IMR-90 (cell line): Measurements from ENCODE around the gene NR2C2. TPM values are rescaled to one million over a fixed set of nuclear protein-coding genes. Genes with fewer than 3 reads are reported as not detected.

ENCODE experiments used
- ATAC-seq: fragments of 200-7000 bp; cut with Tn5 transposase; 2 replicates; pipeline ENCODE4 v1.9.1; 2020; ENCODE audit warnings: low read depth, mild to moderate bottlenecking, moderate library complexity
- BruUV-seq: library from RNA; stranded (reverse); fragments of 400-500 nt; replicated peaks from 2 replicates; lab custom pipeline; 2021; lab: Mats Ljungman, UMichigan
- CTCF ChIA-PET: fragments of 300-600 bp; formaldehyde crosslinking; extraction: SDS; loops from one replicate; lab custom pipeline; 2021; ENCODE audit warnings: antibody characterized with exemption; lab: Yijun Ruan, JAX
- POLR2A ChIA-PET: fragments of 300-600 bp; sonication (Branson Sonifier 250); formaldehyde crosslinking; loops from one replicate; lab custom pipeline; 2022; ENCODE audit warnings: antibody characterized with exemption; ENCODE audit not compliant: unreplicated experiment; lab: Charles Lee
- DNase-seq: peaks from one replicate; pipeline ENCODE4 v3.0.0; 2013
- H2AFZ ChIP-seq: replicated peaks from 2 replicates; pipeline ENCODE3; 2013; ENCODE audit warnings: low read length, mild to moderate bottlenecking; ENCODE audit not compliant: poor library complexity
- H2AK5ac ChIP-seq: 2 replicates; pipeline ENCODE4 v1.6.1; 2013; ENCODE audit warnings: low read depth, low read length, inconsistent platforms
- H2AK9ac ChIP-seq: replicated peaks from 2 replicates; pipeline ENCODE3; 2013; ENCODE audit warnings: mild to moderate bottlenecking, low read depth, low read length, moderate library complexity; ENCODE audit not compliant: poor library complexity
- H2BK120ac ChIP-seq: 2 replicates; pipeline ENCODE4 v1.6.1; 2013; ENCODE audit warnings: low read depth, low read length, inconsistent platforms
- H2BK15ac ChIP-seq: 3 replicates; pipeline ENCODE4 v1.6.1; 2013; ENCODE audit warnings: low read depth, low read length, inconsistent platforms
- H2BK20ac ChIP-seq: 2 replicates; pipeline ENCODE4 v1.6.1; 2013; ENCODE audit warnings: low read depth, mild to moderate bottlenecking, inconsistent platforms, low read length, moderate library complexity
- H2BK5ac ChIP-seq: 2 replicates; pipeline ENCODE4 v1.6.1; 2013; ENCODE audit warnings: mild to moderate bottlenecking, low read depth, low read length, inconsistent platforms; ENCODE audit not compliant: poor library complexity, severe bottlenecking
- H3K14ac ChIP-seq: replicated peaks from 2 replicates; pipeline ENCODE4 v1.6.1; 2013; ENCODE audit warnings: low read depth, low read length, inconsistent platforms
- H3K18ac ChIP-seq: 2 replicates; pipeline ENCODE4 v1.6.1; 2013; ENCODE audit warnings: low read depth, low read length, control low read depth
- H3K23ac ChIP-seq: 2 replicates; pipeline ENCODE4 v1.6.1; 2013; ENCODE audit warnings: low read depth, low read length, inconsistent platforms
- H3K27ac ChIP-seq: 2 replicates; pipeline ENCODE4 v1.5.1; 2013; ENCODE audit warnings: mild to moderate bottlenecking, control low read depth, low read length; ENCODE audit not compliant: insufficient read depth
- H3K27me3 ChIP-seq: 2 replicates; pipeline ENCODE4 v1.6.1; 2013; ENCODE audit warnings: low read length; ENCODE audit not compliant: control insufficient read depth, insufficient read depth
- H3K36me3 ChIP-seq: 2 replicates; pipeline ENCODE4 v1.6.1; 2013; ENCODE audit warnings: low read length, mixed read lengths; ENCODE audit not compliant: control insufficient read depth, insufficient read depth
- H3K4ac ChIP-seq: 2 replicates; pipeline ENCODE4 v1.6.1; 2013; ENCODE audit warnings: low read depth, low read length, inconsistent platforms
- H3K4me1 ChIP-seq: 2 replicates; pipeline ENCODE4 v1.6.1; 2013; ENCODE audit warnings: low read length, mixed read lengths; ENCODE audit not compliant: control insufficient read depth, insufficient read depth
- H3K4me2 ChIP-seq: 2 replicates; pipeline ENCODE4 v1.6.1; 2013; ENCODE audit warnings: low read depth, mild to moderate bottlenecking, control low read depth, low read length, moderate library complexity
- H3K4me3 ChIP-seq: 2 replicates; pipeline ENCODE4 v1.5.1; 2013; ENCODE audit warnings: low read depth, mild to moderate bottlenecking, control low read depth, low read length, moderate library complexity; ENCODE audit not compliant: insufficient read depth
- H3K56ac ChIP-seq: 2 replicates; pipeline ENCODE4 v1.6.1; 2013; ENCODE audit warnings: low read length, inconsistent platforms; ENCODE audit not compliant: insufficient read depth; ENCODE audit errors: extremely low read depth
- H3K79me1 ChIP-seq, 2 experiments: 2 replicates each; pipeline ENCODE4 v1.6.1; 2013; ENCODE audit warnings: low read length in 2 of 2, inconsistent platforms in 1 of 2, low read depth in 1 of 2
- H3K9ac ChIP-seq: 2 replicates; pipeline ENCODE4 v1.6.1; 2013; ENCODE audit warnings: low read depth, low read length, control low read depth
- H3K9me1 ChIP-seq: 2 replicates; pipeline ENCODE4 v1.6.1; 2013; ENCODE audit warnings: low read length, inconsistent platforms; ENCODE audit not compliant: insufficient read depth
- H3K9me3 ChIP-seq: 2 replicates; pipeline ENCODE4 v1.6.1; 2013; ENCODE audit warnings: low read length; ENCODE audit not compliant: control insufficient read depth, insufficient read depth
- H4K20me1 ChIP-seq: 2 replicates; pipeline ENCODE4 v1.6.1; 2013; ENCODE audit warnings: low read length, inconsistent platforms; ENCODE audit not compliant: insufficient read depth
- H4K5ac ChIP-seq: 2 replicates; pipeline ENCODE4 v1.6.1; 2013; ENCODE audit warnings: mild to moderate bottlenecking, low read depth, low read length, control low read depth
- H4K8ac ChIP-seq, 2 experiments: 2 replicates each; pipeline ENCODE4 v1.6.1; 2013; ENCODE audit warnings: low read depth in 2 of 2, low read length in 2 of 2, control low read depth in 1 of 2, inconsistent platforms in 1 of 2
- H4K91ac ChIP-seq: 2 replicates; pipeline ENCODE4 v1.6.1; 2013; ENCODE audit warnings: low read depth, low read length, inconsistent platforms; ENCODE audit not compliant: insufficient read depth
- CHD1 ChIP-seq: IDR thresholded peaks from 2 replicates; pipeline ENCODE4 v1.6.1; 2012; ENCODE audit warnings: low read depth, low read length, improper control_type of control experiment
- POLR2A ChIP-seq: IDR thresholded peaks from 2 replicates; pipeline ENCODE4 v1.6.1; 2012; ENCODE audit warnings: mild to moderate bottlenecking, low read depth, low read length
- RAD21 ChIP-seq: IDR thresholded peaks from 2 replicates; pipeline ENCODE4 v1.6.1; 2012; ENCODE audit warnings: low read length, improper control_type of control experiment
- RCOR1 ChIP-seq: IDR thresholded peaks from 2 replicates; pipeline ENCODE4 v1.6.1; 2012; ENCODE audit warnings: mild to moderate bottlenecking, low read length, improper control_type of control experiment; ENCODE audit not compliant: insufficient replicate concordance
- RFX5 ChIP-seq: IDR thresholded peaks from 2 replicates; pipeline ENCODE4 v1.8.0; 2012; ENCODE audit warnings: low read depth, mild to moderate bottlenecking, low read length, moderate library complexity
- whole genome bisulfite sequencing, 2 experiments: methylation state at CpG; one replicate each; pipeline versions ENCODE4 v1.1.5 to v1.1.7; 2013; ENCODE audit warnings: missing lambda C conversion rate in 2 of 2; ENCODE audit not compliant: insufficient read length in 1 of 2; ENCODE audit errors: extremely low coverage in 2 of 2; 5-methylcytosine and 5-hydroxymethylcytosine counted together
- dilution Hi-C: fragments of 300-500 bp; cut with HindIII; formaldehyde crosslinking; loops from one replicate; pipeline ENCODE4 v1.14.3; 2018; ENCODE audit warnings: low sequenced_read_pairs; ENCODE audit not compliant: unreplicated experiment
- in situ Hi-C: fragments of 300-500 bp; cut with MboI; formaldehyde crosslinking; loops from 3 replicates; pipeline ENCODE4 v1.14.3; 2019; ENCODE audit warnings: low sequenced_read_pairs, inconsistent platforms, mixed read lengths
- intact Hi-C: fragments of 100-400 bp; cut with micrococcal nuclease; formaldehyde crosslinking; loops from 2 replicates; pipeline ENCODE4 v1.10.0; 2022
- polyA plus RNA-seq, 3 experiments: library from polyadenylated mRNA; depleted of rRNA; stranded (reverse); fragments of >200 nt; gene quantifications; 2 replicates each; pipeline ENCODE4 v1.2.3, GENCODE V29; 2012; ENCODE audit warnings: low replicate concordance in 1 of 3
- total RNA-seq: library from RNA; depleted of rRNA; stranded (reverse); fragments of >200 nt; gene quantifications from 2 replicates; pipeline ENCODE4 v1.2.3, GENCODE V29; 2012
- TF ChIP-seq, protein P1 (sequence below): fragments of 150-350 bp; IDR thresholded peaks from 2 replicates; pipeline ENCODE4 v1.6.1; 2017; ENCODE audit warnings: mild to moderate bottlenecking, antibody characterized with exemption, low read length, low read depth

The NR2C2 gene
- total and polyA plus RNA-seq, 2 of the 4 experiments (the other 2 are of a cell fraction) = 10.4 to 13.8 TPM

DNA sequence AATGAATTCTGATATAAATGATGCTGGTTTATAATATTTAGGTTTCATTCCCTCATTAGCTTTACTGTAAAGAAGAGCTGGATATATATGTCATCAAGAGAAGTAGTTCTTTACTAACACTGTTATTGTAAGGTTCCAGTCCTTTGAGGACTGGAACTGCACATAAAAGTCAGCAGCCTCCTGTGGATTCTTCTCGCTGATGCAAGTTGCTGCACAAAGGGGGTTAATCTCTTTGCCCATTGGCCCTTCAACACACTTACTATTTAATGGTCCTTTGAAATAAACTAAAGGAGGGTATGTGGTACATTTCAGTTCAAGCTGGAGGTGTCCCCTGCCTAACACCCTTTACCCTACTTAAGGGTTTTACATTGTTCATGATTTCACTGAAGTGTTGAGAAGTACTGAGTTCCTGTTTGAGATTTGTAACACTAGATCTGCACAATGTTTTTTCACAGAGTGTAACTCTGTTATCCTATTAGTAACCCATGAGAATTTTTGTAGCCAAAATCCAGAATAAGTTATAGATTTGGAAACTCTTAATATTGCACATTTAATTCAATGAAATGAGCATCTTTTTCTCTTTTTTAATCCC lies 43.9 kb downstream of the NR2C2 start:
- H2AK5ac ChIP-seq = no peak overlapping the region
- peaks cover 33% of the 10 kb centered on the region for H4K20me1 ChIP-seq
- no peak overlapping the region for H3K4me2 ChIP-seq
- no peaks in the 10 kb centered on the region for H3K27me3 ChIP-seq
- no peak overlapping the region for H3K4me3 ChIP-seq
- dilution Hi-C loops (no loop called here), intact Hi-C loops (loop anchor here (5.0 kb wide), 1 partner anchor 34 kb away; no protein-coding TSS in a partner anchor), in situ Hi-C loops (no loop called here)
- TF ChIP-seq RFX5 (no peak), RCOR1 (no peak), RAD21 (no peak), POLR2A (no peak), CHD1 (no peak)
- TF ChIP-seq, protein P1, sequence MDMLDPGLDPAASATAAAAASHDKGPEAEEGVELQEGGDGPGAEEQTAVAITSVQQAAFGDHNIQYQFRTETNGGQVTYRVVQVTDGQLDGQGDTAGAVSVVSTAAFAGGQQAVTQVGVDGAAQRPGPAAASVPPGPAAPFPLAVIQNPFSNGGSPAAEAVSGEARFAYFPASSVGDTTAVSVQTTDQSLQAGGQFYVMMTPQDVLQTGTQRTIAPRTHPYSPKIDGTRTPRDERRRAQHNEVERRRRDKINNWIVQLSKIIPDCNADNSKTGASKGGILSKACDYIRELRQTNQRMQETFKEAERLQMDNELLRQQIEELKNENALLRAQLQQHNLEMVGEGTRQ = no peak
- H3K9me3 ChIP-seq = no peaks in the 10 kb centered on the region
- no peak overlapping the region for H3K9ac ChIP-seq
- ATAC-seq (no peak), DNase-seq (no peak)
- H4K8ac ChIP-seq = no peak overlapping the region
- H3K79me1 ChIP-seq = peaks cover 45 to 62% of the 10 kb centered on the region in 2 experiments
- H3K36me3 ChIP-seq = no peaks in the 10 kb centered on the region; the same call in 1 of the 2 replicates
- no peak overlapping the region for H2BK15ac ChIP-seq
- no peak overlapping the region for H3K23ac ChIP-seq
- no TSS peak for BruUV-seq
- no peak overlapping the region for H3K14ac ChIP-seq
- H3K56ac ChIP-seq = no peak overlapping the region
- no peak overlapping the region for H2BK5ac ChIP-seq
- H2AK9ac ChIP-seq = no peak overlapping the region
- H2BK20ac ChIP-seq = no peak overlapping the region
- H2BK120ac ChIP-seq = no peak overlapping the region
- no peak overlapping the region for H4K5ac ChIP-seq
- POLR2A ChIA-PET = interaction anchor here (0.6 to 0.8 kb wide), 2 partner anchors 43 to 45 kb away, joined by 3 to 6 read pairs; no protein-coding TSS in a partner anchor
- no peak overlapping the region for H3K27ac ChIP-seq
- H3K18ac ChIP-seq = no peak overlapping the region
- CTCF ChIA-PET = no interaction called here
- no CpG with 5 or more reads among the region's 1 CpG for WGBS, 2 experiments
- H3K4ac ChIP-seq = no peak overlapping the region
- H2AFZ ChIP-seq = no peak overlapping the region
- peaks cover 8% of the 10 kb centered on the region for H3K9me1 ChIP-seq
- no peak overlapping the region for H4K91ac ChIP-seq
- H3K4me1 ChIP-seq = peaks cover 5% of the 10 kb centered on the region; the same call in 1 of the 2 replicates
